Neuron (in vitro differentiated cells): Measurements from ENCODE around the gene NHSL1.

Source experiments
- H2AFZ ChIP-seq: one replicate; pipeline ENCODE4 v1.6.1; 2013; ENCODE audit warnings: low read depth, mild to moderate bottlenecking, inconsistent platforms, low read length, moderate library complexity
- H3K27me3 ChIP-seq: one replicate; pipeline ENCODE4 v1.6.1; 2013; ENCODE audit warnings: low read length; ENCODE audit not compliant: insufficient read depth
- H3K36me3 ChIP-seq: one replicate; pipeline ENCODE4 v1.6.1; 2013; ENCODE audit warnings: low read length; ENCODE audit not compliant: insufficient read depth
- H3K4me1 ChIP-seq: one replicate; pipeline ENCODE4 v1.6.1; 2013; ENCODE audit warnings: low read length; ENCODE audit not compliant: insufficient read depth
- H3K4me3 ChIP-seq: 2 replicates; pipeline ENCODE4 v1.5.1; 2013; ENCODE audit warnings: mild to moderate bottlenecking, low read length, moderate library complexity
- H3K9me3 ChIP-seq: one replicate; pipeline ENCODE4 v1.6.1; 2013; ENCODE audit warnings: low read length

The NHSL1 gene

GRCh38 chr6:138499303-138500018 is at the start of gene NHSL1:
Gene NHSL1 (minus strand): TSS chr6:138499494. CDS start chr6:138499290, 204 bp downstream.
- Histone ChIP-seq H3K9me3 (no peaks in the 10 kb centered on the region), H3K27me3 (no peaks in the 10 kb centered on the region), H3K4me1 (peaks cover 42% of the 10 kb centered on the region), H3K4me3 (peak within 1 kb of the TSS; percentile 66), H2AFZ (no peak within 1 kb of the TSS), H3K36me3 (peaks cover 18% of the 10 kb centered on the region)

DNA sequence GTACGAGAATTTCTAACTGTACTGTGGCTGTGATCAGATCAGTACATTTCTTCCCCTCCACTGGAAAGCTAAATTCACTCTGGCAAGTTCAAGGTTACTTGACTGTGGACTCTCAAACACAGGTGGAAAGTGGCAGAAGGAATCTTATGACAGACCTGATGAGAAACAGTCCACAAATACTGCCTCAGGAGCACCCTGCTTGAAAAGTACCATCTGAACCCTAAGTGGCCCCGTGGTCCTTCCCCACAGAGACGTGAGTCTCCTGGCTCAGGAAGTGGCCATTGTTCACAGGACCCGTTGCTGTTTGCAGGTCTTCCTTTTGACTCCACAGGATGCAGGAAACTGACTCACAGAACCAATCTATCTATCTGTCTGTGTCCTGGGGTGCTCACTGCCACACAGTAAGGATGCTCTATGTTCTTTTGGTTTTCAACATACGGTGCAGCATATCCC is 47.5 kb upstream of the NHSL1 start:
- Histone ChIP-seq H2AFZ (no peak overlapping the region), H3K27me3 (no peaks in the 10 kb centered on the region), H3K4me3 (no peak overlapping the region), H3K9me3 (peaks cover under 1% of the 10 kb centered on the region), H3K36me3 (peaks cover 2% of the 10 kb centered on the region), H3K4me1 (peaks cover 31% of the 10 kb centered on the region)

DNA sequence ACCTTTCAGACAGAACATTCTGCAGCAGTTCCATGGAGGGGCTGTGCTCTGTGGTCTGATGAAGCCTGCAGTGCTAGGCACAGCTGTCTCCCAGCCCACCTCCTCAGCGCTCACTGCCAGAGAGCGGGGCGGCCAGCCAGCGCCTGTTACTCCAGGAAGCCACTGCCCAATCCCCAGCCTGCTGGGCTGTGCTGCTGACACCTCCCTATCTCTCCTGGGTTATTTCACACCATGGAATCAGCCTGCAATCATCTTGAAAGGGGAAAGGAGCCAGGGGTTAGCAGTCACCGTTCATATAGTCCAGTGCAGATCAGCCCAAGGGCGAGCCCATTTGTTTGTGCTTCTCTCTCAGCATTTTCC is 46.3 kb upstream of the NHSL1 start:
- peaks cover 2% of the 10 kb centered on the region for H3K36me3 ChIP-seq

DNA sequence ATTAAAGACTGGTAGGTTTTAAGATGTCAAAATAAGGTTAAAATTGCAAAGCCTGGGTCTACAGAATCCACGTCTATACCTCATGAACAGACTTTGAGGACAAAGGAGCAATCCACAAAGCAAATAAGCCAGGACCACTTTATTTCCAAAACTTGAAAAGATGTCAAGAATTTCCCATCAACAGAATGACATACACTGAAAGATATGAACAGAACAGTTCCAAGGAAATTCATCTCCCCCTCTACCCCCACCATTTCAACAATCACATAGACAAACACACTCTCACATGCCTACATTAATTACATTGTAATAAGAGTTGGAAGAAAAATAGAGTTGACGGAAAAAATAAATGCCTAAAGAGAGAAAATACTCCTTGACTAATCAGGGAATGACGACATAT is 45.2 kb upstream of the NHSL1 start:
- Histone ChIP-seq H3K9me3 (peaks cover 2% of the 10 kb centered on the region), H3K4me1 (peaks cover 44% of the 10 kb centered on the region), H2AFZ (no peak overlapping the region), H3K36me3 (peaks cover 2% of the 10 kb centered on the region), H3K4me3 (peak overlapping the region; percentile 33), H3K27me3 (no peaks in the 10 kb centered on the region)

More for the DNA sequence above, 46.3 kb upstream of the NHSL1 start:
- Histone ChIP-seq H3K9me3 (peaks cover 2% of the 10 kb centered on the region), H3K4me3 (peak overlapping the region; percentile 33), H2AFZ (no peak overlapping the region), H3K27me3 (no peaks in the 10 kb centered on the region), H3K4me1 (peaks cover 34% of the 10 kb centered on the region)

GRCh38 chr6:138543657-138544056 is 44.4 kb upstream of the NHSL1 start:
- peaks cover 52% of the 10 kb centered on the region for H3K4me1 ChIP-seq
- H3K36me3 ChIP-seq: peaks cover 2% of the 10 kb centered on the region
- no peak overlapping the region for H2AFZ ChIP-seq
- H3K27me3 ChIP-seq: no peaks in the 10 kb centered on the region
- H3K9me3 ChIP-seq: peaks cover 2% of the 10 kb centered on the region
- peak overlapping the region; percentile 10 for H3K4me3 ChIP-seq

DNA sequence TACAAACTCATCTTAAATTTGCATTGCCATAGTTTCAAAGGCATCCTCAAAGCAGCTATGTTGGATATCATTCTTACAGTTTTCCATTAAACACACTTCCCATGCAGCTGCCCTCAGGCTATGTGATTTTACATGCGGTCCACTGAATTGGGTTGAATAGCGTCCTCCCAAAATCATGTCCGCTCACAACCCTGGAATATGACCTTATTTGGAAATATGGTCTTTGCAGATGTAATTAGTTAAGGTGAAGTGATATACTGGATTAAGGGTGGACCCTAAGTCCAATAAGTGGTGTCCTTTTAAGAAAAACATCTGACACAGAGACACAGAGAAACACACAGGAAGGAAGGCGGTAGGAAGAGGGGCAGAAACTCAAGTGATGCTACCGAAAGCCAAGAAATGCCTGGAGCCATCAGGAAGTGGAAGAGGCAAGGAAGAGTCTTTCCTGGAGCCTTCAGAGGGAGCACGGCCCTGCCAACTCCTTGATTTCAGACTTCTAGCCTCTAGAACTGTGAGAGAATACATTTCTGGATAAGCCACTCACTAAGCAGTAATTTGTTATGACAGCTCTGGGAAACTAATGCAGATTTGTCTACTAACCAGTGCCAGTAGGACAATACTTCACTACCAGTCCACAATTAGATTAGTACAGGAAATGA is 42.7 kb upstream of the NHSL1 start:
- no peaks in the 10 kb centered on the region for H3K27me3 ChIP-seq
- H2AFZ ChIP-seq: no peak overlapping the region
- peaks cover 8% of the 10 kb centered on the region for H3K36me3 ChIP-seq
- peaks cover 55% of the 10 kb centered on the region for H3K4me1 ChIP-seq
- peaks cover 2% of the 10 kb centered on the region for H3K9me3 ChIP-seq
- H3K4me3 ChIP-seq: no peak overlapping the region

DNA sequence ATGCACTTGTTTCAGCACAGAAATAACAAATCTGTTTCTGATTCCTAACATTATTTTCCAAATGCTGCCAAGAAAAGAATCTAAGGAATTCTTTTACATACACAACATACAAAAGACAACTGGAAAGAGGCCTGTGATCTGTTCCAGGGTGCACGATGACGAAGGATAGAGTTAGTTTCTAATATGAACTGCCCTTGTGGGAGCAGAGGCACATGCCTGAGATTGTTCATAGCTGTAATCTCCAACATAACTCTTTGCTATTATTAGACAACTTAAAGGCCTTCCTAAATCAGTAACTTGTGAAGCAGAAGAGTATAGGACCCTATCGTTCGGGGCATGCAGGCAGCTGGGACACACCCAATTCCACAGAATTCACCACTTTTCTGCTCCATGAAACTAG is 41.2 kb upstream of the NHSL1 start:
- Histone ChIP-seq H3K4me1 (peaks cover 46% of the 10 kb centered on the region), H3K36me3 (peaks cover 8% of the 10 kb centered on the region)

GRCh38 chr6:138539876-138540275 is 40.6 kb upstream of the NHSL1 start:
- Histone ChIP-seq H2AFZ (no peak overlapping the region), H3K36me3 (peaks cover 8% of the 10 kb centered on the region), H3K4me1 (peaks cover 40% of the 10 kb centered on the region), H3K27me3 (no peaks in the 10 kb centered on the region), H3K9me3 (peaks cover 2% of the 10 kb centered on the region), H3K4me3 (no peak overlapping the region)

More for the DNA sequence above, 41.2 kb upstream of the NHSL1 start:
- H3K4me3 ChIP-seq: no peak overlapping the region
- no peak overlapping the region for H2AFZ ChIP-seq
- peaks cover 2% of the 10 kb centered on the region for H3K9me3 ChIP-seq
- no peaks in the 10 kb centered on the region for H3K27me3 ChIP-seq

DNA sequence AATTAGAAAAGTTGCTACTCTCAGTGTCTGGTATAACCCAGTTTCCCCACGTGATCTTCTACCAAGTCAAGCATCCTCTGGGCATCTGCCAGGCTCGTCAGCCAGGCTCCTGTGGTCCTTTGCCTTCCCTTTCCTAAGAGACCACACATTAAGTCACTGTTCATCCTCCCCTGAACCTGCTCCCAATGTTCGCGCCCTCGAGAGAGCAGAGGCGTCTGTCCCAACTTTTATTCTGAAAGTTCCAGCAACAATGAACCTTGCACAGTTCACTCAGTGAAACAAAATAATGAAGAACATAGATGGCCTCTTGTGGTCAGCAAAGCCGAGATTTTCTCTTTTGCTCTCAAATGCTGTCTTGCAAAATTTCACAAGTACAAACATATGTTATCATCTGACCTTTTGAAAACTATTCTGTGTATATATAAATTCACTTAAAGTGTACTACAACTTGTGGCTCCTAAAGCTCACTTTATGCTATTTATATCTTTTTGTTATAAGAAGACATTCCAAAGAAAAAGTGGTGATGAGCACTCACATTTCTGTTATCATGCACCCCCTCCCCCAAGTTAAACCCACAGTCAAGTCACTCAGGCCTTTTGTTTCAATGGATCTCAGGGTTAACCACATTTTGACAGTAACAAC is 39.2 kb upstream of the NHSL1 start:
- Histone ChIP-seq H3K9me3 (peaks cover 2% of the 10 kb centered on the region), H3K36me3 (peaks cover 8% of the 10 kb centered on the region), H3K4me1 (peaks cover 28% of the 10 kb centered on the region), H2AFZ (no peak overlapping the region), H3K27me3 (no peaks in the 10 kb centered on the region), H3K4me3 (no peak overlapping the region)

GRCh38 chr6:138537106-138537505 is 37.8 kb upstream of the NHSL1 start:
- H3K36me3 ChIP-seq: peaks cover 8% of the 10 kb centered on the region
- no peak overlapping the region for H2AFZ ChIP-seq
- no peaks in the 10 kb centered on the region for H3K27me3 ChIP-seq
- H3K9me3 ChIP-seq: peaks cover 2% of the 10 kb centered on the region
- H3K4me3 ChIP-seq: no peak overlapping the region
- peaks cover 25% of the 10 kb centered on the region for H3K4me1 ChIP-seq

- H3K27me3 ChIP-seq: no peaks in the 10 kb centered on the region
- peaks cover 5% of the 10 kb centered on the region for H3K36me3 ChIP-seq
- no peak overlapping the region for H2AFZ ChIP-seq
- no peaks in the 10 kb centered on the region for H3K9me3 ChIP-seq
- no peak overlapping the region for H3K4me3 ChIP-seq
- H3K4me1 ChIP-seq: peaks cover 24% of the 10 kb centered on the region
These were observed 36.6 kb upstream of the NHSL1 start for GRCh38 chr6:138535728-138536455.

DNA sequence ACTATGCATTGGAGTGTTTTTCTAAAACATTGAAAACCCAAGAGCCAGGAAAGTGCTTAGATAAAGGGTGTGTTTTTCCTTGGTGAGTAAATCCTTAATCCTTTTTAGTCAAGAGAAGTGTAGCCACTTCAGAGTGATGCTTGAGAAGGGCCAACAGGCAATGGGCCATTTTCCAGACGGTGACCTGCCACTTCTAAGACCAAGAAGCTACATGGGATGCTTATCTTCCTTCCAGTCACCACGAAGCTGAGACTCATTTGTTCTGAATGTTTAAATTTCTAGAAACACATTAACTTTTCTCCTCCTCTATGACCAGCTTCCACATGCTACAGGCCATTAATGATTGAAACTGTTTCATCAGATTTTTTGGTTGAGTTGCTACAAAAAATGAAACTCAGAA is 34.4 kb upstream of the NHSL1 start:
- no peaks in the 10 kb centered on the region for H3K9me3 ChIP-seq
- H2AFZ ChIP-seq: no peak overlapping the region
- H3K27me3 ChIP-seq: no peaks in the 10 kb centered on the region
- H3K4me1 ChIP-seq: peaks cover 17% of the 10 kb centered on the region
- H3K36me3 ChIP-seq: peaks cover 5% of the 10 kb centered on the region
- no peak overlapping the region for H3K4me3 ChIP-seq

DNA sequence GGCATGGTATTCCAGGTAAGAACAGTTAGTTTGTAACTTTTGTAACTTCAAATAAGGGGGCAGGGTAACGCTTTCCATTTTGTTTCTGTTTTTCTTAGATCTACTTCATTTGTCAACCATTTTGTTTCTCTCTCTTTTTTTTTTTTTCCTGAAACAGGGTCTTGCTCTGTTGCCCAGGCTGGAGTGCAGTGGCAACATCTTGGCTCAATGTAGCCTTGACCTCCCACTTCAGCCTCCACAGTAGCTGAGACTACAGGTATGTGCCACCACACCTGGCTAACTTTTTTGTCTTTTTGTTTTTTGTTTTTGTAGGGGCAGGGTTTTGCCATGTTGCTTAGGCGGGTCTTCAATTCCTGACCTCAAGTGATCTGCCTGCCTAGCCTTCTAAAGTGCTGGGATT is 32.1 kb upstream of the NHSL1 start:
- no peak overlapping the region for H2AFZ ChIP-seq
- H3K36me3 ChIP-seq: no peaks in the 10 kb centered on the region
- H3K4me3 ChIP-seq: no peak overlapping the region
- H3K4me1 ChIP-seq: peaks cover 35% of the 10 kb centered on the region
- H3K27me3 ChIP-seq: no peaks in the 10 kb centered on the region
- H3K9me3 ChIP-seq: no peaks in the 10 kb centered on the region
